NCI-H1048 (cell line): ENCODE data around the gene PHKG1.
"Not testable (repeated sequence)": the region's sequence is repeated elsewhere in the genome, so short reads cannot be mapped to it uniquely, and the experiment has no call there.

Experiments
- DNase-seq: peaks from one replicate; lab custom pipeline; 2025; lab: John Stamatoyannopoulos, UW

Gene PHKG1

GRCh38 chr7:56045758-56046157 is 47.0 kb downstream of the PHKG1 start:
- not testable (repeated sequence) for DNase-seq

GRCh38 chr7:56040730-56041129 is 52.0 kb downstream of the PHKG1 start:
- DNase-seq, result no peak

GRCh38 chr7:56033671-56034432 is 58.9 kb downstream of the PHKG1 start:
- peak; percentile 48 for DNase-seq

- DNase-seq, result not testable (repeated sequence)
Observed at GRCh38 chr7:56032578-56032977, 60.2 kb downstream of the PHKG1 start.

- not testable (repeated sequence) for DNase-seq
Observed at GRCh38 chr7:56031556-56031955, 61.2 kb downstream of the PHKG1 start.

GRCh38 chr7:56030340-56030739 is 62.4 kb downstream of the PHKG1 start:
- no peak for DNase-seq
